Measurements from ENCODE around the gene DIABLO.

DNA sequence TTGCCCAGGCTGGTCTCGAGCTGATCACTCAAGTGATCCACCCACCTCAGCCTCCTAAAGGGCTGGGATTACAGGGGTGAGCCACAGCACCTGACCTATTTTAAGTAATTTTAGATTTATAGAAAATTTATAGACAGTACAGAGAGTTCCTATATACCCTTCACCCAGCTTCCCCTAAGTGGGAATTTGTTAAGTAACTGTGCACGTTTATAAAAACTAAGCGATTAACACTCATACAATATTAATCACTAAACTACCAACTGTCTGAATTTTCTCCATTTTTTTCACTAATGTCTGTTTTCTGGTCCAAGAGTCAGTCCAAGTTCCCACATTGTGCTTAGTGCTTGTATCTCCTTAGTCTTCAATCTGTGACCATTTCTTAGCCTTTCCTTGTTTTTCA, 57.4 kb downstream of the DIABLO start:
- TF ChIP-seq, protein P1, sequence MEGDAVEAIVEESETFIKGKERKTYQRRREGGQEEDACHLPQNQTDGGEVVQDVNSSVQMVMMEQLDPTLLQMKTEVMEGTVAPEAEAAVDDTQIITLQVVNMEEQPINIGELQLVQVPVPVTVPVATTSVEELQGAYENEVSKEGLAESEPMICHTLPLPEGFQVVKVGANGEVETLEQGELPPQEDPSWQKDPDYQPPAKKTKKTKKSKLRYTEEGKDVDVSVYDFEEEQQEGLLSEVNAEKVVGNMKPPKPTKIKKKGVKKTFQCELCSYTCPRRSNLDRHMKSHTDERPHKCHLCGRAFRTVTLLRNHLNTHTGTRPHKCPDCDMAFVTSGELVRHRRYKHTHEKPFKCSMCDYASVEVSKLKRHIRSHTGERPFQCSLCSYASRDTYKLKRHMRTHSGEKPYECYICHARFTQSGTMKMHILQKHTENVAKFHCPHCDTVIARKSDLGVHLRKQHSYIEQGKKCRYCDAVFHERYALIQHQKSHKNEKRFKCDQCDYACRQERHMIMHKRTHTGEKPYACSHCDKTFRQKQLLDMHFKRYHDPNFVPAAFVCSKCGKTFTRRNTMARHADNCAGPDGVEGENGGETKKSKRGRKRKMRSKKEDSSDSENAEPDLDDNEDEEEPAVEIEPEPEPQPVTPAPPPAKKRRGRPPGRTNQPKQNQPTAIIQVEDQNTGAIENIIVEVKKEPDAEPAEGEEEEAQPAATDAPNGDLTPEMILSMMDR (IDR thresholded peaks at IDR 0.05; ENCODE audit: insufficient read depth, low read length) = no peak
- TF ChIP-seq POLR2AphosphoS5 (IDR thresholded peaks at IDR 0.05; ENCODE audit: low read depth) (no peak), SPI1 (IDR thresholded peaks at IDR 0.05; ENCODE audit: borderline replicate concordance, low read depth) (no peak), REST (IDR thresholded peaks at IDR 0.05; ENCODE audit: insufficient replicate concordance, low read depth) (no peak)
